ENCODE data around the gene PLA2G7.

- no peak for TF ChIP-seq CTCF (IDR thresholded peaks at IDR 0.05)
- TF ChIP-seq POLR2A (IDR thresholded peaks at IDR 0.05): no peak
Measured at GRCh38 chr6:46734867-46735719, at the start of gene PLA2G7.

All from ovary (tissue), 3 donors.